Neural progenitor cell (in vitro differentiated cells): ENCODE data around the gene ORAI2.

ENCODE experiments used
- EZH2 ChIP-seq: fragments of 200-600 bp; sonication (generic); IDR thresholded peaks from 2 replicates; pipeline ENCODE4 v1.6.1; 2017; ENCODE audit warnings: antibody characterized with exemption, mild to moderate bottlenecking, moderate library complexity
- EZH2phosphoT487 ChIP-seq: fragments of 200-600 bp; sonication (generic); IDR thresholded peaks from 2 replicates; pipeline ENCODE4 v1.6.1; 2017; ENCODE audit warnings: antibody characterized with exemption
- TF ChIP-seq, protein P1 (sequence below): fragments of 200-600 bp; sonication (generic); IDR thresholded peaks from 2 replicates; pipeline ENCODE4 v1.5.1; 2017; ENCODE audit warnings: antibody characterized with exemption, mild to moderate bottlenecking

DNA sequence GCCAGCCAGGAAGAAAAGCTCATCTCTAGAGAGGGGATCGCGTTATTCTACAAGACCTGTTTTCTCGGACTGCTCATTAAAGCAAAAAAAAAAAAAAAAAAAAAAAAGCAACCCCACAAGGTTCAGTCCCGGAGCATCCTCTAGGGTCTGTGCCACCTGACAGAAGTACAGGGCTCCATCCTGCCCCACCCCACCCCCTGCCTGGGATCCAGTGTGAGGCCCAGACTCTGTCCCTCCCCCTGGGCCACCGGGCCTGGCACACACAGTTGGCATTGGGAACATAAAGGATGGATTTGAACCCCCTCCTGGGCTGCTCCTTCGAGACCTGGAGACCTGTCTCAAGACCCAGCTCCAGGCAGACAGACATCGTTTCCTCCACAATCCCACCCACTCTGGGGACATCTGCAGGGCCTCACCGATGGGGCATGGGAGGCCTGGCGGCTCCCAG, 688 bp downstream of the ORAI2 start:
- TF ChIP-seq, protein P1, sequence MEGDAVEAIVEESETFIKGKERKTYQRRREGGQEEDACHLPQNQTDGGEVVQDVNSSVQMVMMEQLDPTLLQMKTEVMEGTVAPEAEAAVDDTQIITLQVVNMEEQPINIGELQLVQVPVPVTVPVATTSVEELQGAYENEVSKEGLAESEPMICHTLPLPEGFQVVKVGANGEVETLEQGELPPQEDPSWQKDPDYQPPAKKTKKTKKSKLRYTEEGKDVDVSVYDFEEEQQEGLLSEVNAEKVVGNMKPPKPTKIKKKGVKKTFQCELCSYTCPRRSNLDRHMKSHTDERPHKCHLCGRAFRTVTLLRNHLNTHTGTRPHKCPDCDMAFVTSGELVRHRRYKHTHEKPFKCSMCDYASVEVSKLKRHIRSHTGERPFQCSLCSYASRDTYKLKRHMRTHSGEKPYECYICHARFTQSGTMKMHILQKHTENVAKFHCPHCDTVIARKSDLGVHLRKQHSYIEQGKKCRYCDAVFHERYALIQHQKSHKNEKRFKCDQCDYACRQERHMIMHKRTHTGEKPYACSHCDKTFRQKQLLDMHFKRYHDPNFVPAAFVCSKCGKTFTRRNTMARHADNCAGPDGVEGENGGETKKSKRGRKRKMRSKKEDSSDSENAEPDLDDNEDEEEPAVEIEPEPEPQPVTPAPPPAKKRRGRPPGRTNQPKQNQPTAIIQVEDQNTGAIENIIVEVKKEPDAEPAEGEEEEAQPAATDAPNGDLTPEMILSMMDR: no peak
- TF ChIP-seq EZH2phosphoT487 (no peak), EZH2 (no peak)
